H1 (cell line): Measurements from ENCODE around the gene MYD88.

Experiments
- ASH2L ChIP-seq: fragments of 200-600, 300-600 bp; sonication (generic); IDR thresholded peaks from one replicate; pipeline ENCODE4 v1.7.1; 2017; ENCODE audit warnings: low read length
- CBX5 ChIP-seq: fragments of 300-800, 300-1000 bp; sonication (generic); IDR thresholded peaks from 2 replicates; pipeline ENCODE4 v1.7.1; 2016; ENCODE audit warnings: antibody characterized with exemption, low read length, low read depth
- CTCF ChIP-seq, 3 experiments: IDR thresholded peaks; 1 replicate in 2 of 3; 2 replicates in 1 of 3; pipeline versions ENCODE4 v1.5.1 to v1.6.1; 2011; ENCODE audit warnings: low read length in 3 of 3, mild to moderate bottlenecking in 3 of 3, inconsistent platforms in 2 of 3, low read depth in 1 of 3, moderate library complexity in 1 of 3; ENCODE audit not compliant: insufficient read depth in 1 of 3; ENCODE audit errors: control extremely low read depth in 1 of 3
- EGR1 ChIP-seq: IDR thresholded peaks from 2 replicates; pipeline ENCODE4 v1.6.1; 2011; ENCODE audit warnings: low read depth, low read length, borderline replicate concordance
- HDAC6 ChIP-seq: IDR thresholded peaks from one replicate; pipeline ENCODE4 v1.7.1; 2012; ENCODE audit warnings: low read depth, mild to moderate bottlenecking, inconsistent platforms, low read length, moderate library complexity
- JUN ChIP-seq: IDR thresholded peaks from 2 replicates; pipeline ENCODE4 v1.6.1; 2011; ENCODE audit warnings: low read depth, mild to moderate bottlenecking, improper control_type of control experiment, low read length
- RAD21 ChIP-seq, 2 experiments: IDR thresholded peaks in 1 of 2; conservative IDR thresholded peaks in 1 of 2; 2 replicates each; pipeline ENCODE4 v1.6.1; 2011; ENCODE audit warnings: low read depth in 2 of 2, low read length in 2 of 2, improper control_type of control experiment in 1 of 2, inconsistent platforms in 1 of 2, mild to moderate bottlenecking in 1 of 2, moderate library complexity in 1 of 2
- SIN3A ChIP-seq, 2 experiments: IDR thresholded peaks in 1 of 2; conservative IDR thresholded peaks in 1 of 2; 2 replicates each; pipeline ENCODE4 v1.6.1; 2011 to 2012; ENCODE audit warnings: low read length in 2 of 2, improper control_type of control experiment in 1 of 2, low read depth in 1 of 2, mild to moderate bottlenecking in 1 of 2
- TBP ChIP-seq: IDR thresholded peaks from 2 replicates; pipeline ENCODE4 v1.6.1; 2011; ENCODE audit warnings: low read depth, low read length, improper control_type of control experiment
- ZNF274 ChIP-seq: IDR thresholded peaks from 2 replicates; pipeline ENCODE4 v1.7.0; 2012; ENCODE audit warnings: low read length, borderline replicate concordance; ENCODE audit errors: extremely low read depth

DNA sequence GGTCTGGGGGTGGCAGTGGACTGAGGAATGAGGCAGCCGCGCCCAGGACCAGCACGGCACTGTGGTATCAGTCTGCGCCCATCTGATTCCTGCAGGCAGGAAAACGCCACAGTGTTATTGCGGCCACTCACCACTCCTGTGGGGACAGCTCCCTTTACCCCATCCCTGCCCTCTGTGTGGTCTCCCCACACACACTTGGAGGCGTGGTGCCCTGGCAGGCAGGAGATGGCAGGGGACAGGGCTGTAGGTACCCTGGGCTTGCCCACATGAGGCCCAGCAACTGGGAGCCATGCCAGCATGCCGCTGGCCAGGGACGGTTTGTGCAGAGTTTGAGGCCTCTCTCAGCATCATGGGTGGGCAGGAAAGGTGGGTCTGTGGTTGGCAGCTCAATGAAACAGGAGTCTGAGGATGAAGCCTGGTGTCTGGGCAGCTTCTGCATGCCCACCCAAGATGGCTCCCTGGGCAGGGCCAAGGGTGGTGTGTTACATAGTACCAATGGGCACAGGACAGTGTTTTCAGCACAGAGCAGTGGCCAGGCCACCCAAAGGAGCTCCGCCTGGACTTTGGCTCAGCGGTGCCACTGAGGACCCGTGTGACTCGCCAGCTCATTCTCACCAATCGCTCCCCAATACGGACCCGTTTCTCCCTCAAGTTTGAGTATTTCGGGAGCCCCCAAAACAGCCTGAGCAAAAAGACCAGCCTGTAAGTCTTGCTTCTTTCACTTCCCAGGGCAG, 28.7 kb upstream of the MYD88 start:
- TF ChIP-seq ZNF274 (no peak), CTCF (IDR thresholded peaks at IDR 0.05; ENCODE audit: control extremely low read depth in 1 of 3, insufficient read depth in 1 of 3, low read depth in 1 of 3, low read length in 3 of 3) (no peak), TBP (no peak), HDAC6 (no peak), CBX5 (no peak), JUN (no peak), SIN3A (conservative IDR thresholded peaks at IDR 0.05 in 1 of 2, IDR thresholded peaks at IDR 0.05 in 1 of 2; ENCODE audit: low read depth in 1 of 2, low read length in 2 of 2) (no peak), EGR1 (no peak), RAD21 (IDR thresholded peaks at IDR 0.05 in 1 of 2, conservative IDR thresholded peaks at IDR 0.05 in 1 of 2; ENCODE audit: low read depth in 2 of 2, low read length in 2 of 2) (no peak), ASH2L (no peak)
